HG02938 (cell line): ENCODE data around the gene GPR132.
"Not testable (repeated sequence)": the region's sequence is repeated elsewhere in the genome, so short reads cannot be mapped to it uniquely, and the experiment has no call there.

Experiments used
- ATAC-seq: cut with Tn5 transposase; IDR thresholded peaks from one replicate; pipeline ENCODE4 v1.9.1; 2021; ENCODE audit warnings: mild to moderate bottlenecking, moderate library complexity; ENCODE audit not compliant: unreplicated experiment

GPR132 gene

GRCh38 chr14:105045710-105046326, 19.4 kb downstream of the GPR132 start:
- ATAC-seq = peak; percentile 69

GRCh38 chr14:105043641-105044040, 21.6 kb downstream of the GPR132 start:
- no peak for ATAC-seq

- ATAC-seq = no peak
These were observed 22.4 kb downstream of the GPR132 start for GRCh38 chr14:105042813-105043212.

DNA sequence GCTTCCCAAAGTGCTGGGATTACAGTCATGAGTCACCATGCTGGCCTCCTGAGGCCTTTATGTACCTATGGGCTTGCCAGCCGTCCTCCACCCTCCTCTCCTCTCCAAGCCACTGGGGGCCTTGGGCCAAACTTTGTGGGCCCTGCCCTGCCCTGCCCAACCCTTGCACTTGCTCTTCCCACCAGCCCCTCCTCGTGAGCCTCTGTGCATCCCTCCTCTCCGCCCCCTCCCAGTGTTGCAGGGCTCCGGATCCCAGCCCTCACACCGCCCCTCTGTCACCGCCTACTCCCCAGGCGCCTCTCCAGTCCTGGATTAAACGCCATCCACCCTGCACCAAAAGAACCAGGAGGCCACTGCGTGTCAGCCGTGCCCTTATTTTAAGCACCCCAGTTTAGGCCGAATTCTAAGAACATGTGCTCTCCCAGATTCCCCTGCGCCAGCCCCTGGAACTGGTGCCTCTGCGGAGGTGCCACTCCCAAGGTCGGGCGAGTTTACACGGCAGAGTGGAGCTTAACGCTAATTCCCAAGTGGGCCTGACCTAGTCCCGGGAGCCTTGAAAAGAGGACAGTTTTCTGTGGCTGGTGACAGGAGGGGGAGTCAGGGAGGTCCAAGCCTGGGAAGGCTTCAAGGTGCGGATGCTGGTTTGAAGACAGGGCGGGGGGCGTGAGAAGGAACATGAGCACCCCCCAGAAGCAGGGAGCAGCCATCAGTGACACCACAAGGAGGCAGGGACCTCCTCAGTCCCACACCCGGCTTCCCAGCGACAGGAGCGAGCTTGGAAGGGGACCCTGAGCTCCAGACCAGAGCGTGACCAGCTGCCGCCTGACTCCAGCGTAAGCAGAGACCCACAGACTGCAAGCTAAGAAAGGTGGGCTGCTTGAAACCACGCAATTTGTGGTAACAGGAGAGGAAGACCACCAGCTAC, 23.1 kb downstream of the GPR132 start:
- no peak for ATAC-seq

DNA sequence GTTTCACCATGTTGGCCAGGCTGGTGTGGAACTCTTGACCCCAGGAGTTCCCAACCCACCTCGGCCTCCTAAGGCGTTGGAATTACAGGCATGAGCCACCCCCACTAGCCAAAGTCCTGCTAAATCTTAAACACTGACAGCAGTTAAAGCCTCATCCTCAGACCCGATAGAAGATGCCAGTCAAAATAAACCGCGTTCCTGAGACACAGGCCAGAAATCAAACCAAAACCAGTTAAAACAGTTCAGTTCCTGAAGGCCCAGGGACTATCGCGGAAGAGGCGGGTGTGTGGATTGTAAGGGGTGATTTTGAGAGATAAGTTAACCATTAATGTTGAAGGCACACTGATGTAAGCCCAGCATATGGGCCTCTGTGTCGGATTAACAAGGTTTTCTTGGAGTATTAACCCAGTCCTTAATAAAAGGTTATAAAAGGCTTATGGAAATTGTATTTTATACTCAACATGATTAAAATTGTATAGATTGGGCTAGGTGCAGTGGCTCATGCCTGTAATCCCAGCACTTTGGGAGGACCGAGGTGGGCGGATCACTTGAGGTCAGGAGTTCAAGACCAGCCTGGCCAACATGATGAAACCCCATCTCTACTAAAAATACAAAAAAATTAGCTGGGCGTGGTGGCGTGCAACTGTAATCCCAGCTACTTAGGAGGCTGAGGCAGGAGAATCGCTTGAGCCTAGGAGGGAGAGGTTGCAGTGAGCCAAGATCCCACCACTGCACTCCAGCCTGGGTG, 25.6 kb downstream of the GPR132 start:
- no peak for ATAC-seq

DNA sequence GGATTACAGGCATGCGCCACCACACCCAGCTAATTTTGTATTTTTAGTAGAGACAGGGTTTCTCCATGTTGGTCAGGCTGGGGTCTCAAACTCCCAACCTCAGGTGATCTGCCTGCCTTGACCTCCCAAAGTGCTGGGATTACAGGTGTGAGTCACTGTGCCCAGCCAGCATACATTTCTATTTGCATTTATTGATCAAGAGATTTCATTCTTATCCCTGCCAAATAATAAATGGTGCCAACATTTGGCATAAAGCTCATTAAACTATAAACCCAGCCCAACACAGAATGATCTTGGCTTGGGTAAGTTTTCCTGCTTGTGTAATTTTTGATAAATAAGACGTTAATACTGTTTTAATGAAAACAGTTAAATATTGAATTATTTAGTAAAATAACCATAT, 29.6 kb downstream of the GPR132 start:
- ATAC-seq = not testable (repeated sequence)

DNA sequence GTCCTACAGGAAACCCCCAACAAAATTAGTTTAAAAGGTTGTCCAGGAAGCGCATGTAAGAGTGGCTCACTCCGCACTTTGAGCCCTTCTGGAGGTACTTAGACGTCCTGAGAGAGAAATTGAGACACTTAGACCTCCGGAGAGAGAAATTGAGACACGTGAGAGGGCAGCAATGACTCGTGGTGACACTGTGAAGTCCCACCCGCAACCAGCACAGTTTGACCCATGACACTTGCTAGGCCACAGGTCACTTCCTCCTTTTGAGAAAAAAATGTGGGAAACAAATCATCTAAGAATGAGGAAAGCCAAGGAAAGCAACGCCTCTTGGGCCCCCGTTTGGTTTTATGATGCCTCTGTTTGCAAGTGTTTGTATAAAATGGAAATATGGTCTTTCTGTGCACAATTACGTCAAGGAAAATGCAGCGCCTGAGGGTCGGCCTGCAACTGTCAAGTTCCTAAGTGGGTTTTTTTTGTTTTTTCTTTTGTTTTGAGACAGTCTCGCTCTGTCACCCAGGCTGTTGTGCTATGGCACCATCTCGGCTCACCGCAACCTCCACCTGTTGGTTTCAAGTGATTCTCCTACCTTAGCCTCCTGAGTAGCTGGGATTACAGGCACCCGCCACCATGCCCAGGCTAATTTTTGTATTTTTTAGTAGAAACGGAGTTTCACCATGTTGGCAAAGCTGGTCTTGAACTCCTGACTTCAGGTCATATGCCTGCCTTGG, 30.8 kb downstream of the GPR132 start:
- no peak for ATAC-seq

DNA sequence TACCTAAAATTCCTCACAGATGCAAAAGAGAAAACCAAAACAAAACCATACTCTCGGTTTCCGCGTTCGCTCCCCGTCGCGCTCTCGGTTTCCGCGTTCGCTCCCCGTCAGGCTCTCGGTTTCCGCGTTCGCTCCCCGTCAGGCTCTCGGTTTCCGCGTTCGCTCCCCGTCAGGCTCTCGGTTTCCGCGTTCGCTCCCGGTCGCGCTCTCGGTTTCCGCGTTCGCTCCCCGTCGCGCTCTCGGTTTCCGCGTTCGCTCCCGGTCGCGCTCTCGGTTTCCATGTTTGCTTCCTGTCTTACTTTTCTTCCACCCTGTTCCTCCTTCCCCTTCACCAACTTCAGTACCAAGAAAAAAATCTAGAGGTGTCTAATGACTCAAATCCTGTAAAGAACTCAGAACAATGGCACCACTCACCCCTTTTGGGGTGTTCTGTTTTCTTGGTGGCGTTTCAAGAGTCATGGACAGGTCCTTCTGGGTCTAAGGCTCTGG, 31.8 kb downstream of the GPR132 start:
- ATAC-seq = not testable (repeated sequence)

- ATAC-seq = not testable (repeated sequence)
These were observed 32.8 kb downstream of the GPR132 start for GRCh38 chr14:105032451-105032901.

GRCh38 chr14:105030836-105031396, 34.3 kb downstream of the GPR132 start:
- no peak for ATAC-seq

DNA sequence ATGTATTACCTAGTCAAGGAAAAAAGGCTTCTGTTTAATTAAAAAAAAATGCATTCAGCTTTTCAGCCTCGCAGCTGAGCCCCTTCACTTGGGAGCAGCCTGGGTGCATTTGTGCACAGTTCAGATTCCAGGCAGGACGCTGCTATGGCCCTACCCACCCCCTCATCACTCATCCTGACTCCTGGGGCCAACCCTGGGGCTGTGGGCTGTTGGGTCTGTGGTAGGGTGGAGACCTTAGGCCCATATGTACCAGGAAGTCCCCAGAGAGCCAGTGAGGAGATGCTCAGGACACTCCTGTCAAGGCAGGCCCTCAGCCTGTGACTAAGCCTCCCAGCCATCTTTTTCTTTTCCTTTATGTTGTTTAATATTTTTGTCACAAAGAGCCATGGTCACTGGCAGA, 35.0 kb downstream of the GPR132 start:
- no peak for ATAC-seq

- no peak for ATAC-seq
These were observed 35.8 kb downstream of the GPR132 start for GRCh38 chr14:105029402-105029801.

DNA sequence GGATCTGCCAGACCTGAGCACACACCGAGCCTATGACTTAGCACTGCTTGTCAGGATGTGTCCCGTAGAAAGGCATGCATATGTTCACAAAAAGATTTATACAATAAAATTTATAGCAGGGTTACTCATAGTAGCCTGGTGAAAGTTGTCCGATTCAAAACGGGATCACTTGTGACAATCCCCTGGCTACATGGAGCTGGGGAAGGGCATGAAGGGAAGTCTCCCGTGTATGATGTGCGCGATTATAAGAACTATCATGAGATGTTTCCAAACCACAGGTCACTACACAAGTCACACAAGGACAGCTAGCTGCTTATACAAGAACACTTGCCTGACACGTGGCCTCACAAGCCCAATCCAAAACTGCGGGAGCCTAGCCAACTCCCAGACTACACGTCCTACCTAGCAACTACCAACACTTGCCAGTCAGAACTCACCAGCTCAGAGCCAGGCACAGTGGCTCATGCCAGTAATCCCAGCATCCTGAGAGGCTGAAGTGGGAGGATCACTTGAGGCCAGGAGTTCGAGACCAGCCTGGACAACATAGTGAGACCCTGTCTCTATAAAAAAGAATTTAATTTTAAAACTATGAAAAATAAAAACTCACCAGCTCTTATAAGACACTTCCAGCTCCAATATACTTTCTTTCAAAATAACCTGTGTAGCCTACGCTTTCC, 36.8 kb downstream of the GPR132 start:
- ATAC-seq = no peak

- not testable (repeated sequence) for ATAC-seq
These were observed 37.5 kb downstream of the GPR132 start for GRCh38 chr14:105027718-105028117.

GRCh38 chr14:105026802-105027563, 38.2 kb downstream of the GPR132 start:
- ATAC-seq = no peak

- ATAC-seq = no peak
These were observed 39.0 kb downstream of the GPR132 start for GRCh38 chr14:105026033-105026785.

DNA sequence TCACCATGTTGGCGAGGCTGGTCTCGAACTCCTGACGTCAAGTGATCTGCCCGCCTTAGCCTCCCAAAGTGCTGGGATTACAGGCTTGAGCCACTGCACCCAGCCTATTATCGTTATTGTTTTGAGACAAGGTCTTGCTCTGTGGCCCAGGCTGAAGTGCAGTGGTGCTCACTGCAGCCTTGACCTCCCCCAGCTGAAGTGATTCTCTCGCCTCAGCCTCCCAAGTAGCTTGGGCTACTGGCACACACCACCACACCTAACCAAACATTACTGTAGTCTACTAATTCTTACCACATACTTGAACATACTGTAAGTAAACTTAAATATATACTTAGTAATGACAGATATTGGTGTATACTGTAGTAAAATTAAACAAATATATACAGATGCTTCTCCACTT, 39.8 kb downstream of the GPR132 start:
- no peak for ATAC-seq

- no peak for ATAC-seq
These were observed 41.3 kb downstream of the GPR132 start for GRCh38 chr14:105023791-105024480.
